HG03025 (cell line): ENCODE data around the gene ETV7.
"Not testable (repeated sequence)": the region's sequence is repeated elsewhere in the genome, so short reads cannot be mapped to it uniquely, and the experiment has no call there.

Source experiments
- ATAC-seq: cut with Tn5 transposase; IDR thresholded peaks from one replicate; pipeline ENCODE4 v1.9.1; 2021; ENCODE audit warnings: mild to moderate bottlenecking, moderate library complexity; ENCODE audit not compliant: unreplicated experiment, low FRiP score

Gene ETV7

GRCh38 chr6:36346486-36347273 is 40.8 kb downstream of the ETV7 start:
- ATAC-seq, result no peak

- ATAC-seq, result no peak
Measured at GRCh38 chr6:36345681-36346466, 41.6 kb downstream of the ETV7 start.

GRCh38 chr6:36343109-36343680 is 44.3 kb downstream of the ETV7 start:
- ATAC-seq, result no peak

- no peak for ATAC-seq
Measured at GRCh38 chr6:36340618-36341454, 46.6 kb downstream of the ETV7 start.

- no peak for ATAC-seq
Measured at GRCh38 chr6:36340306-36340617, 47.2 kb downstream of the ETV7 start.

GRCh38 chr6:36339146-36339545 is 48.3 kb downstream of the ETV7 start:
- no peak for ATAC-seq

- ATAC-seq, result not testable (repeated sequence)
Measured at GRCh38 chr6:36338223-36338622, 49.2 kb downstream of the ETV7 start.

GRCh38 chr6:36337814-36338213 is 49.7 kb downstream of the ETV7 start:
- no peak for ATAC-seq

- ATAC-seq, result no peak
Measured at GRCh38 chr6:36336779-36337241, 50.7 kb downstream of the ETV7 start, which contains the start of gene BNIP5. BNIP5 (minus strand) TSS chr6:36336888; CDS start chr6:36330690, 6,198 bp downstream.

- no peak for ATAC-seq
Measured at GRCh38 chr6:36336208-36336710, 51.2 kb downstream of the ETV7 start.

- no peak for ATAC-seq
Measured at GRCh38 chr6:36335465-36336207, 51.8 kb downstream of the ETV7 start.

GRCh38 chr6:36334832-36335459 is 52.5 kb downstream of the ETV7 start:
- no peak for ATAC-seq

- no peak for ATAC-seq
Measured at GRCh38 chr6:36333931-36334725, 53.3 kb downstream of the ETV7 start.

GRCh38 chr6:36333171-36333895 is 54.1 kb downstream of the ETV7 start:
- no peak for ATAC-seq

- ATAC-seq, result no peak
Measured at GRCh38 chr6:36331381-36331780, 56.1 kb downstream of the ETV7 start.

- ATAC-seq, result no peak
Measured at GRCh38 chr6:36330366-36330765, 57.1 kb downstream of the ETV7 start.

GRCh38 chr6:36329798-36330291 is 57.6 kb downstream of the ETV7 start:
- no peak for ATAC-seq

GRCh38 chr6:36328600-36328999 is 58.9 kb downstream of the ETV7 start:
- no peak for ATAC-seq
